Right lobe of liver (tissue), 4 donors: ENCODE measurements around the gene KCNRG.
A peak's percentile ranks its signal among the peaks of the same experiment; 100 is the strongest.

ENCODE experiments used
- CTCF ChIP-seq, 4 donors: fragments of 200-600 bp in 3 of 4; fragments of 450-650 bp in 1 of 4; IDR thresholded peaks; one replicate each; pipeline versions ENCODE4 v1.5.1 to v1.8.0; 2016 to 2022; ENCODE audit warnings: antibody characterized with exemption in 4 of 4, mild to moderate bottlenecking in 2 of 4
- POLR2A ChIP-seq: fragments of 450-650 bp; IDR thresholded peaks from one replicate; pipeline ENCODE4 v1.6.1; 2017; ENCODE audit warnings: antibody characterized with exemption, mild to moderate bottlenecking
- donor health status: DM: no; HTN: no; CAD: no.
- donor health status: DM: no; HTN: no; CAD: no.
- donor health status: DM: no; HTN: yes; CAD: no.

GRCh38 chr13:49996161-49996915, 18.9 kb upstream of the KCNRG start:
- TF ChIP-seq CTCF (IDR thresholded peaks at IDR 0.05): no peak
- peak; percentile 55 for TF ChIP-seq POLR2A
